GM18499 (cell line): ENCODE data around the gene PRSS2.
"Not testable (repeated sequence)": the region's sequence is repeated elsewhere in the genome, so short reads cannot be mapped to it uniquely, and the experiment has no call there.

Experiments used
- ATAC-seq: cut with Tn5 transposase; IDR thresholded peaks from one replicate; pipeline ENCODE4 v1.9.1; 2021; ENCODE audit warnings: moderate number of reproducible peaks; ENCODE audit not compliant: insufficient read depth, unreplicated experiment

PRSS2 gene

DNA sequence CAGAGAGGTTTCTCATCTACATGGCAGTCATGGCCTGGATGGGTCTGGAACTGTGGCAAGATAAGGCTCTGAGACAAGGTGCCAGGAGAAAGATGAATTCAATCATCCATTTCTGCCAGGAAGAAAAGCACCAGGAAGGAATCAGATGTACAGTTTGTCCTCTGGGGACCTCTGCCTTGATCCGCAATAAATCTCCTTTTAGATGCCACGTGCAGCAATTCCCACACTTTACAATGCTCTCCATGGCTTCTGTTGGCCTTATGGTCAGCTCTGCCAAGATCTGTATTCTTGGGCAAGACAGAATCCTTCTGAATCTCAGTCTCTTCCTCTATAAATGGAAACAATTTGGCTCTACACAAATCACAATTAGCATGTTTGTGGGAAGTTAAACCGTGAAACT, 12.5 kb upstream of the PRSS2 start:
- not testable (repeated sequence) for ATAC-seq

- ATAC-seq = no peak
Observed at GRCh38 chr7:142759433-142759832, 11.3 kb upstream of the PRSS2 start.

- ATAC-seq = no peak
Observed at GRCh38 chr7:142760071-142760642, 10.6 kb upstream of the PRSS2 start.

GRCh38 chr7:142761606-142762005, 9.2 kb upstream of the PRSS2 start:
- not testable (repeated sequence) for ATAC-seq

DNA sequence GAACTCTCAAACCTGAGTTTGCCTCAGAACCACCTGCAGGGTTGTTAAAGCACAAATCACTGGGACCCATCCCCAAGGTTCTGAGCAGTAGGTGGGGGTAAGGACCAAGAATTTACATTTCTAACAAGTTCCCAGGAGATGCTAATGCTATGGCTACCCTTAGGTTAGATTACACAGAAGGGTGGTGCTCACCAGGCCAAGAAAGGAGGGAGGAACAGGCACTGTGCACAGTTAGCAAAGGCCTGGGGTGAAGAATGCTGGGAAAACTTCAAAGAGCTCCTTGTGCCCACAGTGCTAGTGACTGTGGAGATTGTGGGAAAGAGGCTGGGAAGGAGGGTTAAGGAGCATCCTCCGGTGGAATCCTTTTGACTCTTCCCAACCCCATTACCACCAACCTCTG, 8.7 kb upstream of the PRSS2 start:
- ATAC-seq = no peak

GRCh38 chr7:142767451-142767850, 3.3 kb upstream of the PRSS2 start:
- ATAC-seq = no peak

DNA sequence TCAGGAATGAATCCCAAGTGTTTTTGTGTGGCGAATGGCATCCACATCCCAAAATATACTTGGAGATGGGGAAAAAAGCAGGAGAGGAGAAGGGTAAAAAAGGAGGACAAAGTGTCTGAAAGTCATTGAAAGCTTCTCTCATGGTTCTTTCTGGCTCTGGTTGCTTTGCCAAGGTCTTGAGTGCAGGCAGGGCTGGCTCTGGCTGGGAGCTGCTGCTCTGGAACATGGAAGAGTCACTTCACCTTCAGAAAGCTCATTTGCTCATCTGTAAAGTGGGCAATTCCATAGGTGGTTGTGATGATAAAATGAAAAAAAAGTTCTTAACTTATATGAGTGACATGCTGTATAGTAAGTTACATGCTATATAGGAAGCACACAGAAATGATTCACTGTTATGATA, 2.9 kb upstream of the PRSS2 start:
- no peak for ATAC-seq

DNA sequence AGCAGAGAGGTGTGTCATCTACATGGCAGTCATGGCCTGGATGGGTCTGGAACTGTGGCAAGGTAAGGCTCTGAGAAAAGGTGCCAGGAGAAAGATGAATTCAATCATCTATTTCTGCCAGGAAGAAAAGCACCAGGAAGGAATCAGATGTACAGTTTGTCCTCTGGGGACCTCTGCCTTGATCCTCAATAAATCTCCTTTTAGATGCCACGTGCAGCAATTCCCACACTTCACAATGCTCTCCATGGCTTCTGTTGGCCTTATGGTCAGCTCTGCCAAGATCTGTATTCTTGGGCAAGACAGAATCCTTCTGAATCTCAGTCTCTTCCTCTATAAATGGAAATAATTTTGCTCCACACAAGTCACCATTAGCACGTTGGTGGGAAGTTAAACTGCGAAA, 1.9 kb upstream of the PRSS2 start:
- not testable (repeated sequence) for ATAC-seq

DNA sequence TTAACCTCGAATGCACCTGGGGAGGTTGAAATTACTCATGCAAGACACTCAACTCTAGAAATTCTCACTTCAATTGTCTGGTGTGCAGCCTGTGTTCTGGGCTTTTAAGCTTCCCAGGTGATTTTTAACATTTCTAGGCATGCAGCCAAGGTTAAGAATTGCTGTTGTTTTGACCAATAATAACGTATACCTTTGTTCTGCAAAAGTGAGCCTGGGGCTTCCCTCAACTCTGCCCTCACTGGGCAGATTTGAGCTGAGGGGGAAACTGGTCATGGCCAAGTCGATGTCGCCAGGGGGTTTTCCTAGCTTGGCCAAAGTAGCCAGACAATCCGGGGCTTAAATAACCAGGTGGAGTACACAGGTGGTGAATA, 568 bp downstream of the PRSS2 start:
- ATAC-seq = peak; percentile 69

DNA sequence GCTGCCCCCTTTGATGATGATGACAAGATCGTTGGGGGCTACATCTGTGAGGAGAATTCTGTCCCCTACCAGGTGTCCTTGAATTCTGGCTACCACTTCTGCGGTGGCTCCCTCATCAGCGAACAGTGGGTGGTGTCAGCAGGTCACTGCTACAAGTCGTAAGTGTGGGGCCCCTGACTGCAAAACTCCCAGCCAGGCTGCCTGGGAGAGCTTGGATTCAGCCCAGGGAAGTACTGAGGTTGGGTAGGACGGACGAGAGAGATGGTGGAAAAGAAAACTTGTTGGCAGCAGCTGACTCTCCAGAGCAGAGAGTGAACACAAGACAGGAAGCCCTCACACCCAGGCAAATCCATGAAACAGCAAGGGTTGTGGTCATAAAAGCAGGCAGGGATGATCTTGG, 1.3 kb downstream of the PRSS2 start:
- no peak for ATAC-seq

- no peak for ATAC-seq
Observed at GRCh38 chr7:142772673-142773072, 1.9 kb downstream of the PRSS2 start.

- ATAC-seq = no peak
Observed at GRCh38 chr7:142773230-142773629, 2.5 kb downstream of the PRSS2 start.

- ATAC-seq = no peak
Observed at GRCh38 chr7:142773937-142774744, 3.4 kb downstream of the PRSS2 start.

- no peak for ATAC-seq
Observed at GRCh38 chr7:142774826-142775225, 4.1 kb downstream of the PRSS2 start.

- ATAC-seq = not testable (repeated sequence)
Observed at GRCh38 chr7:142775351-142776115, 4.8 kb downstream of the PRSS2 start.

DNA sequence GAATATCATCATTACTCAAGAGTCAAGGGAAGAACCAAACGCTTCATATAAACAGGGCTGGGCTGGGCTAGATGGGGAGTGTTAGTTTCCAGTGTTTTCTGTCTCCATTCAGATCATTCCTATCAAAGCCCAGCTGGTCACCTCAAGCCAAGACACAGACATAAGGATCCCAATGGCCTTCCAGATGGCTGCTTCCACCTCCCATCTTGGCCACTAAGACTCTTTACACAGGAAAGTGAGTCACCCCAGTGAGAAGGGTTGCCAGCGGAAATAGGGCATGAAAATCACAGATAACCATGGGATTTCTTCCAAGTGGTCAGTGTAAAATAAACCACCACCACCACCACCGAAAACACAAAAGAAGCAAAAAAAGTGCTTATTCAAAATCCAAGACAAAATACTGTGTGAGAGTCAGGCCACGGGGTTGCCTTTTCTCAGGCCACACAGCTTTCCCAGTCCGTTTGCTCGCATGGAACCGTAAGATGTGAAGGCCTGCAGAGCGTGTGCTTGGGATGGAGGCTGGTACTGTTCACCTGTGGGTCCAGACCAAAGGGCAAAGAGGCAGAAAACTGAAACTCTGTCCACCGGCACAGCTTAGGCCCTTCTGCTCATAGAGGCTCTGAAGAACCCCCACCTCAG, 5.6 kb downstream of the PRSS2 start:
- no peak for ATAC-seq

DNA sequence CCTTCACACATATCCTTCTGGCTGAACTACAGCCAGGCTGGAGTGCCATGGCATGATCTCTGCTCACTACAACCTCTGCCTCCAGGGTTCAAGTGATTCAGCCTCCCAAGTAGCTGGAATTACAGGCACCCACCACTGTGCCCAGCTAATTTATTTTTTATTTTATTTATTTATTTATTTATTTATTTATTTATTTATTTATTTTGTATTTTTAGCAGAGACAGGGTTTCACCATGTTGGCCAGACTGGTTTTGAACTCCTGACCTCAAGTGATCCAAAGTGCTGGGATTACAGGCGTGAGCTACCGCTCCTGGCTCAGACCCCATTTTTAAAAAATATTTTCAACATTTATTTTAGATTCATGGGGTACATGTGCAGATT, 6.1 kb downstream of the PRSS2 start:
- ATAC-seq = not testable (repeated sequence)

GRCh38 chr7:142777318-142777717, 6.5 kb downstream of the PRSS2 start:
- ATAC-seq = no peak

GRCh38 chr7:142782922-142783900, 12.4 kb downstream of the PRSS2 start:
- ATAC-seq = peak; percentile 87

DNA sequence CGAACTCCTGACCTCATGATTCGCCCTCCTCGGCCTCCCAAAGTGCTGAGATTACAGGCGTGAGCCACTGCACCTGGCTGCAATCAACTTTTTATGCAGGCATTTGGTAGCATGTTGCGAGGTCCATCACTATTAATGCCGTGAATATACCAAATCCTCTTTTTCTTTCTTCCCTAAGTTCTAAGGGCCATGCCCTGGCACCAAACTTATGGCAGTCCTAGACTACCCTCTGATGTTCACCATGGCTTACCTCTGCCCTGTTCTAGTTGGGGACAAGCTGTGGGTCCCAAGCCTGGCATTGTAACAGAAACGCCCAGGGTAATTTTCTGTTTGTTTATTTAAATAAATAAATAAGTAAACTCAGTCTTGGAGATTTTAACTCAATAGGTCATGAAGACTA, 13.3 kb downstream of the PRSS2 start:
- ATAC-seq = no peak
